Heart left ventricle (tissue), 16 donors: ENCODE measurements around the gene SOCS6. TPM values are rescaled to one million over a fixed set of nuclear protein-coding genes. Genes with fewer than 3 reads are reported as not detected.

Experiments used
- ATAC-seq, 4 donors: fragments of 200-7000 bp; cut with Tn5 transposase; one replicate each; pipeline ENCODE4 v1.9.1; 2020 to 2022; ENCODE audit warnings: moderate library complexity in 4 of 4, mild to moderate bottlenecking in 3 of 4, moderate number of reproducible peaks in 1 of 4
- DNase-seq, 5 donors: peaks; one replicate each; pipeline ENCODE4 v3.0.0-alpha.2; 2020
- H3K27ac ChIP-seq, 12 donors: fragments of 200-600 bp; sonication (generic) in 4 of 12; one replicate each; pipeline versions ENCODE4 v1.5.0 to v1.8.0; 2016 to 2022; ENCODE audit warnings: mild to moderate bottlenecking in 2 of 12
- H3K27me3 ChIP-seq, 9 donors: fragments of 200-600 bp; sonication (generic) in 2 of 9; one replicate each; pipeline versions ENCODE4 v1.5.1 to v1.8.0; 2016 to 2022; ENCODE audit warnings: mild to moderate bottlenecking in 3 of 9
- H3K36me3 ChIP-seq, 9 donors: fragments of 200-600 bp; sonication (generic) in 2 of 9; one replicate each; pipeline versions ENCODE4 v1.5.0 to v1.8.0; 2018 to 2022; ENCODE audit warnings: mild to moderate bottlenecking in 2 of 9
- H3K4me1 ChIP-seq, 12 donors: fragments of 200-600 bp; sonication (generic) in 4 of 12; one replicate each; pipeline versions ENCODE4 v1.5.0 to v1.8.0; 2016 to 2022; ENCODE audit warnings: mild to moderate bottlenecking in 3 of 12
- H3K4me3 ChIP-seq, 12 donors: fragments of 200-600 bp; sonication (generic) in 4 of 12; one replicate each; pipeline versions ENCODE4 v1.5.0 to v1.8.0; 2017 to 2022; ENCODE audit warnings: mild to moderate bottlenecking in 9 of 12, moderate library complexity in 4 of 12
- H3K9me3 ChIP-seq, 12 donors: fragments of 200-600 bp; sonication (generic) in 4 of 12; one replicate each; pipeline versions ENCODE4 v1.5.0 to v1.8.0; 2016 to 2022; ENCODE audit warnings: mild to moderate bottlenecking in 1 of 12
- CTCF ChIP-seq, 12 donors: fragments of 200-600 bp; sonication (generic) in 4 of 12; IDR thresholded peaks; one replicate each; pipeline versions ENCODE4 v1.5.0 to v1.8.0; 2018 to 2022; ENCODE audit warnings: antibody characterized with exemption in 12 of 12, mild to moderate bottlenecking in 5 of 12
- POLR2A ChIP-seq, 2 donors: fragments of 450-650 bp; IDR thresholded peaks; one replicate each; pipeline ENCODE4 v1.6.1; 2017; ENCODE audit warnings: antibody characterized with exemption in 2 of 2, mild to moderate bottlenecking in 2 of 2, moderate library complexity in 2 of 2
- WGBS, 4 donors: extraction: QIAGEN DNeasy Blood & Tissue Kit in 2 of 4; methylation state at CpG; one replicate each; pipeline versions ENCODE4 v1.1.5 to v1.1.7; 2013 to 2018; 5-methylcytosine and 5-hydroxymethylcytosine counted together
- intact Hi-C, 10 donors: fragments of 100-400 bp; cut with DNase I; formaldehyde crosslinking; loops; one replicate each; pipeline versions ENCODE4 v1.11.1 to v1.14.2; 2022
- polyA plus RNA-seq, 2 donors: library from polyadenylated mRNA; stranded (reverse); fragments of 200-250 nt; gene quantifications; one replicate each; pipeline ENCODE4 v1.2.3, GENCODE V29; 2013
- total RNA-seq, 9 donors: library from RNA; depleted of rRNA in 2 of 9; stranded (reverse); fragments of >200 nt in 2 of 9; fragmentation: NEBNext Ultra II Directional in 3 of 9; extraction: Animal tissue kit (Norgen Biotek cat#: 25700) in 3 of 9; gene quantifications; one replicate each; pipeline versions ENCODE4 v1.1.0 to v1.2.4, GENCODE V29; 2016 to 2023
- donor health status: ischemic (EF 13 %, LVEDD 7.1; RV severe dilation, severe dysfunction).
- donor health status: healthy with polysubstance abuse.
- donor health status: DM: no; HTN: yes; CAD: no.
- donor health status: DM: no; HTN: no; CAD: no.
- donor health status: ischemic (EF 25% LVEDD 6.9; RV normal size, moderate dysfunction).
- donor health status: ischemic (EF 25% LVEDD 5.7; RV mildly dilated, moderate dysfunction).
- donor health status: healthy.
- donor health status: DM: yes; HTN: yes; CAD: no.
- donor health status: ischemic (EF 35%, LVEDD 5.7; RV mildly dilated, moderate dysfunction).
- donor health status: nonischemic (EF 11% LVEDD 7.7; RV severe dilation, severe dysfunction).
- donor health status: DM: yes; HTN: yes; CAD: no.
- donor health status: PGD.
- donor health status: ischemic (EF 29% LVEDD 5.4; RV normal size, mild dysfunction).
- donor health status: nonischemic (EF 23%, LVEDD 6.1; RV moderate dilation, normal function).

Gene SOCS6
- total and polyA plus RNA-seq, 11 donors = 6.5 to 32.9 (median 21.4) TPM

GRCh38 chr18:70331456-70332097, 42.7 kb downstream of the SOCS6 start:
- Histone ChIP-seq H3K27ac (no peak overlapping the region), H3K27me3 (no peaks in the 10 kb centered on the region), H3K4me1 (peaks cover 0 to 17% (median 7%) of the 10 kb centered on the region in 12 donors), H3K9me3 (peaks cover 0 to 12% (median 2%) of the 10 kb centered on the region in 12 donors), H3K36me3 (peaks cover 0 to 5% (median 0%) of the 10 kb centered on the region in 9 donors), H3K4me3 (no peak overlapping the region)
- DNase-seq = no peak
- no peak for ATAC-seq
- TF ChIP-seq POLR2A (IDR thresholded peaks at IDR 0.05) (no peak), CTCF (IDR thresholded peaks at IDR 0.05) (no peak)
- WGBS, 4 donors = 90 to 92% (median 92%) methylated on average over 5 of the region's 5 CpGs
- intact Hi-C loops = loop anchor here in 1 of 10 donors (10.0 kb wide), 1 partner anchor 47 kb away; the partner anchor contains the start of gene SOCS6

- Histone ChIP-seq H3K9me3 (peaks cover 0 to 12% (median 2%) of the 10 kb centered on the region in 12 donors), H3K27ac (no peak overlapping the region), H3K36me3 (peaks cover 0 to 8% (median 0%) of the 10 kb centered on the region in 9 donors), H3K27me3 (no peaks in the 10 kb centered on the region), H3K4me3 (no peak overlapping the region), H3K4me1 (peaks cover 0 to 20% (median 7%) of the 10 kb centered on the region in 12 donors)
- WGBS, 4 donors = 91 to 100% (median 97%) methylated on average over 1 of the region's 1 CpG
- TF ChIP-seq POLR2A (IDR thresholded peaks at IDR 0.05) (no peak), CTCF (IDR thresholded peaks at IDR 0.05) (no peak)
- ATAC-seq = no peak
- intact Hi-C loops = loop anchor here in 1 of 10 donors (10.0 kb wide), 1 partner anchor 48 kb away; the partner anchor contains the start of gene SOCS6
- DNase-seq = no peak
Measured at GRCh38 chr18:70332694-70333093, 43.8 kb downstream of the SOCS6 start.

GRCh38 chr18:70333316-70333715, 44.5 kb downstream of the SOCS6 start:
- Histone ChIP-seq H3K36me3 (peaks cover 0 to 8% (median 0%) of the 10 kb centered on the region in 9 donors), H3K4me3 (no peak overlapping the region), H3K4me1 (peaks cover 0 to 20% (median 7%) of the 10 kb centered on the region in 12 donors), H3K9me3 (peaks cover 0 to 15% (median 2%) of the 10 kb centered on the region in 12 donors), H3K27me3 (no peaks in the 10 kb centered on the region), H3K27ac (peak overlapping the region in 1 of 12 donors; percentile 20)
- no peak for DNase-seq
- 98 to 100% (median 99%) methylated on average over 1 of the region's 1 CpG for WGBS, 4 donors
- intact Hi-C loops = loop anchor here in 1 of 10 donors (10.0 kb wide), 1 partner anchor 49 kb away; the partner anchor contains the start of gene SOCS6
- no peak for ATAC-seq
- TF ChIP-seq POLR2A (IDR thresholded peaks at IDR 0.05) = no peak
- TF ChIP-seq CTCF (IDR thresholded peaks at IDR 0.05) = no peak

GRCh38 chr18:70333757-70334156, 44.9 kb downstream of the SOCS6 start:
- TF ChIP-seq CTCF (IDR thresholded peaks at IDR 0.05) (no peak), POLR2A (IDR thresholded peaks at IDR 0.05) (no peak)
- H3K4me3 ChIP-seq = no peak overlapping the region
- intact Hi-C loops = loop anchor here in 1 of 10 donors (10.0 kb wide), 1 partner anchor 49 kb away; the partner anchor contains the start of gene SOCS6
- 28 to 70% (median 52%) methylated on average over 2 of the region's 2 CpGs for WGBS, 4 donors
- H3K36me3 ChIP-seq = peaks cover 0 to 13% (median 0%) of the 10 kb centered on the region in 9 donors
- DNase-seq (peak in 1 of 5 donors; percentile 61), ATAC-seq (peak; percentile 62 to 95 (median 77))
- H3K27me3 ChIP-seq = no peaks in the 10 kb centered on the region
- H3K4me1 ChIP-seq = peaks cover 0 to 15% (median 7%) of the 10 kb centered on the region in 12 donors
- H3K9me3 ChIP-seq = peaks cover 0 to 20% (median 2%) of the 10 kb centered on the region in 12 donors
- peak overlapping the region in 4 of 12 donors; percentile 5 to 54 (median 12) for H3K27ac ChIP-seq
